ENCODE measurements around the gene GPA33. TPM values are rescaled to one million over a fixed set of nuclear protein-coding genes. Genes with fewer than 3 reads are reported as not detected.

Gene GPA33
- total RNA-seq, 4 donors from 2014 or later: 1.7 TPM; not detected in 3

GRCh38 chr1:167016100-167016750 is 74.0 kb downstream of the GPA33 start:
- H3K36me3 ChIP-seq: no peaks in the 10 kb centered on the region
- no peak for ATAC-seq
- no peak overlapping the region for H3K4me3 ChIP-seq
- H3K9me3 ChIP-seq: no peaks in the 10 kb centered on the region
- no peaks in the 10 kb centered on the region for H3K27me3 ChIP-seq
- WGBS, 2 donors (ENCODE audit: low coverage in 1 of 2): 55 to 59% methylated on average over 5 to 6 of the region's 6 CpGs
- TF ChIP-seq POLR2A (IDR thresholded peaks at IDR 0.05) (no peak), POLR2AphosphoS5 (IDR thresholded peaks at IDR 0.05) (no peak), EP300 (IDR thresholded peaks at IDR 0.05) (no peak), CTCF (IDR thresholded peaks at IDR 0.05) (no peak)
- no peak overlapping the region for H3K27ac ChIP-seq
- H3K4me1 ChIP-seq: no peaks in the 10 kb centered on the region

GRCh38 chr1:167013108-167013929 is 76.9 kb downstream of the GPA33 start:
- 67 to 79% methylated on average over 5 to 8 of the region's 8 CpGs for WGBS, 2 donors (ENCODE audit: low coverage in 1 of 2)

GRCh38 chr1:167012570-167012969 is 77.6 kb downstream of the GPA33 start:
- Histone ChIP-seq H3K4me3 (no peak overlapping the region), H3K9me3 (no peaks in the 10 kb centered on the region), H3K27ac (no peak overlapping the region), H3K36me3 (no peaks in the 10 kb centered on the region), H3K4me1 (no peaks in the 10 kb centered on the region), H3K27me3 (no peaks in the 10 kb centered on the region)
- TF ChIP-seq POLR2A (IDR thresholded peaks at IDR 0.05): no peak
- no peak for TF ChIP-seq EP300 (IDR thresholded peaks at IDR 0.05)
- no peak for TF ChIP-seq POLR2AphosphoS5 (IDR thresholded peaks at IDR 0.05)
- TF ChIP-seq CTCF (IDR thresholded peaks at IDR 0.05): no peak
- 76 to 94% methylated on average over 2 of the region's 2 CpGs for WGBS, 2 donors (ENCODE audit: low coverage in 1 of 2)
- ATAC-seq: no peak

More at GRCh38 chr1:167013108-167013929, 76.9 kb downstream of the GPA33 start:
- no peaks in the 10 kb centered on the region for H3K36me3 ChIP-seq
- no peak overlapping the region for H3K27ac ChIP-seq
- no peak for TF ChIP-seq POLR2AphosphoS5 (IDR thresholded peaks at IDR 0.05)
- no peak for TF ChIP-seq EP300 (IDR thresholded peaks at IDR 0.05)
- no peak for TF ChIP-seq POLR2A (IDR thresholded peaks at IDR 0.05)
- no peak for TF ChIP-seq CTCF (IDR thresholded peaks at IDR 0.05)
- no peaks in the 10 kb centered on the region for H3K9me3 ChIP-seq
- H3K4me1 ChIP-seq: no peaks in the 10 kb centered on the region
- ATAC-seq: no peak
- H3K27me3 ChIP-seq: no peaks in the 10 kb centered on the region
- H3K4me3 ChIP-seq: no peak overlapping the region

- no peaks in the 10 kb centered on the region for H3K36me3 ChIP-seq
- 80 to 81% methylated on average over 1 of the region's 1 CpG for WGBS, 2 donors (ENCODE audit: low coverage in 1 of 2)
Measured at GRCh38 chr1:167011560-167012191, 78.5 kb downstream of the GPA33 start.

More at GRCh38 chr1:167011560-167012191, 78.5 kb downstream of the GPA33 start:
- Histone ChIP-seq H3K9me3 (no peaks in the 10 kb centered on the region), H3K27me3 (no peaks in the 10 kb centered on the region), H3K4me3 (no peak overlapping the region), H3K27ac (no peak overlapping the region), H3K4me1 (no peaks in the 10 kb centered on the region)
- no peak for ATAC-seq
- TF ChIP-seq EP300 (IDR thresholded peaks at IDR 0.05): no peak
- TF ChIP-seq CTCF (IDR thresholded peaks at IDR 0.05): no peak
